ENCODE data around the gene SLC49A4.

Gene SLC49A4

DNA sequence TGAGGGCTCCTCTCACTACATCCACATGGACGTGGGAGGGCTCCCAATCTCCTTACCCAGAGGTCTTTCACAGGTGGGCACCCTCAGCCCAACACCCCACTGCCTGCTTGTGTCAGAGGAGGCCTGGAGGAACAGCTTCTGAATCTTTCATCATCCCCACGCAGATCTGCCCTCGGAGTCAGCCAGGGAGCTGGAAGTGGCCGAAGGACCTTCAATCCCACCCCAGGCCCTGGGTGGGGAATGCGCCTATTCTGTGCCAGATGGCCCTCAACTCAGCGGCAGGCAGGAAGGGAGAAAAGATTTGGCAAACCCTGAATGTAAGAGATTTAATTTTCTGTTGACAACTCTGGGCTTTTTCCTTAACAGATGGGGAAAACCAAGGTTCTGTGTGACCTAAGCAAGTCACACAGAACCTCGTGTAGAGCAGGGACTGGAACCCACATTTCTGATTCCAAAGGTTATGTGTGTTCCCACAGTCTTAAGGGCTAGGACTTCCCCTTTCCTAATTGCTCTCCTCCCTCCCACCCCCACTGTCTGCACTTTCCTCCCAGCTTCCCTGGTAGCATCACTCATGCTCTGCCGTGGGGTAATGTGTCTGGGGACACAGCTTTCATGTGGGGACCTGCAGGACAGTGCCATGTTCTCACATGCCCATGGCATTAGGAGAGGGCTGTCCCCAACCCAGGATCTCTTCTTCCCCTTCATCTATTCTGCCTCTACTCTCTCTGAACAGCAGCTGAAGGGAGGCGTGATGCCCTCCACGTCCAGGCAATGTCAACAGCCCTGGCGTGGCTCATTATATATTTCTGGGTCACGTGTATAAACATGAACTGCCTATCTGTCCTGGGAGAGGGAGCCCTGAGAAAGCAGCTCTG is 134.6 kb downstream of the SLC49A4 start:
- DNase-seq (ENCODE audit: low read depth, low spot score) = no peak
- CTCF ChIA-PET = interaction anchor here (6.0 kb wide), 1 partner anchor 13 kb away, joined by 27 read pairs; no protein-coding TSS in a partner anchor
- H3K4me3 ChIP-seq (ENCODE audit: low read depth, low read length) = no peak overlapping the region
- POLR2A ChIA-PET = no interaction called here
- TF ChIP-seq, protein P1, sequence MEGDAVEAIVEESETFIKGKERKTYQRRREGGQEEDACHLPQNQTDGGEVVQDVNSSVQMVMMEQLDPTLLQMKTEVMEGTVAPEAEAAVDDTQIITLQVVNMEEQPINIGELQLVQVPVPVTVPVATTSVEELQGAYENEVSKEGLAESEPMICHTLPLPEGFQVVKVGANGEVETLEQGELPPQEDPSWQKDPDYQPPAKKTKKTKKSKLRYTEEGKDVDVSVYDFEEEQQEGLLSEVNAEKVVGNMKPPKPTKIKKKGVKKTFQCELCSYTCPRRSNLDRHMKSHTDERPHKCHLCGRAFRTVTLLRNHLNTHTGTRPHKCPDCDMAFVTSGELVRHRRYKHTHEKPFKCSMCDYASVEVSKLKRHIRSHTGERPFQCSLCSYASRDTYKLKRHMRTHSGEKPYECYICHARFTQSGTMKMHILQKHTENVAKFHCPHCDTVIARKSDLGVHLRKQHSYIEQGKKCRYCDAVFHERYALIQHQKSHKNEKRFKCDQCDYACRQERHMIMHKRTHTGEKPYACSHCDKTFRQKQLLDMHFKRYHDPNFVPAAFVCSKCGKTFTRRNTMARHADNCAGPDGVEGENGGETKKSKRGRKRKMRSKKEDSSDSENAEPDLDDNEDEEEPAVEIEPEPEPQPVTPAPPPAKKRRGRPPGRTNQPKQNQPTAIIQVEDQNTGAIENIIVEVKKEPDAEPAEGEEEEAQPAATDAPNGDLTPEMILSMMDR (IDR thresholded peaks at IDR 0.05; ENCODE audit: insufficient read depth, low read length, missing control alignments) = no peak

DNA sequence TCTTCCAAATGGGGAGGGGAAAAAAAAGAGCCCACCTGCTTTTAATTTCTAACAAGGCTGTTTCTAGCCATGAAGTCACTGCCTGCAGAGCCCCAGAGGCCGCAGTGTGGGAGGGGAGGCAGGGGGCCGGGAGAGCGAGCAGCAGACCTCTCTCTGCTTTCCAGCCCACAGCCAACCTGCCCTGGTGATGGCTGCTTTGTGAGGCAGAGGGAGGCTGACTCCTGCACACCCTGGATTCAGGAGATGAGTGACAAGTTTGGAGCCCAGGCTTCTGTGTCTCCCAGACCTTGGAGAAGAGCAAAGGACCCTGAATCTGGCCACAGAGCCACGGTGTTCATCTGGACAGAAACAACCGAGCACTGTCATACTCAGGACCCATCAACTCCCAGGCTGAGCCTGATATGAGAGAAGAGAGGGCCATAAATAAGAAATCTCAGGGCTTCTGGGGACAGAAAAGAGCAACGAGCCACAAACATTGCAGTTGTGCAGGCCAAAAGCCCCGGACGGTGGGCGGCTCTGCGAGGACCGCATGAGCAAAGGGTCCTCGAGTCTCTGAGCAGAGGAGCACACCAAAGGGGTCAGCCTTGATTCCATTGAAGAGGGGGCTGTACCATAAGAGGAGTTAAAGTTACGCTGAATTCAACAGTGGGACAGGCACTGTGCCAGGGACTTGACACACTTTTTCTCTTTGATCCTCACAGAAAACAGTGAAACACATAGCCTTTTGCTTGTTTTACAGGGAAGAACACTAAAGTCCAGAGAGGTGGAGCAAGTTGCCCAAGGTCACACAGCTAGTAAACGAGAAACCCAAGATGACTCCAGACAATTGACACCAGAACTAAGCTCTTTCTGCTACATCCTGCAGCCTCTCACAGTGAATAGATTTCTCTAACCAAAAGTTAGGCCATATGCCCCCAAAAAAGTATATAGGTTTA is 135.5 kb downstream of the SLC49A4 start:
- H3K4me3 ChIP-seq (ENCODE audit: low read depth, low read length) = no peak overlapping the region
- DNase-seq (ENCODE audit: low read depth, low spot score) = no peak
- POLR2A ChIA-PET = no interaction called here
- TF ChIP-seq, protein P1 (IDR thresholded peaks at IDR 0.05; ENCODE audit: insufficient read depth, low read length, missing control alignments) = no peak
- CTCF ChIA-PET = interaction anchor here (6.0 kb wide), 1 partner anchor 12 kb away, joined by 27 read pairs; no protein-coding TSS in a partner anchor
